ENCODE data around the gene SHKBP1. TPM values are rescaled to one million over a fixed set of nuclear protein-coding genes. Genes with fewer than 3 reads are reported as not detected.

The SHKBP1 gene
- total RNA-seq, 4 donors from 2014 or later = 29.0 to 48.4 (median 34.8) TPM

GRCh38 chr19:40583283-40583682 lies 6.6 kb downstream of the SHKBP1 start:
- TF ChIP-seq, protein P1, sequence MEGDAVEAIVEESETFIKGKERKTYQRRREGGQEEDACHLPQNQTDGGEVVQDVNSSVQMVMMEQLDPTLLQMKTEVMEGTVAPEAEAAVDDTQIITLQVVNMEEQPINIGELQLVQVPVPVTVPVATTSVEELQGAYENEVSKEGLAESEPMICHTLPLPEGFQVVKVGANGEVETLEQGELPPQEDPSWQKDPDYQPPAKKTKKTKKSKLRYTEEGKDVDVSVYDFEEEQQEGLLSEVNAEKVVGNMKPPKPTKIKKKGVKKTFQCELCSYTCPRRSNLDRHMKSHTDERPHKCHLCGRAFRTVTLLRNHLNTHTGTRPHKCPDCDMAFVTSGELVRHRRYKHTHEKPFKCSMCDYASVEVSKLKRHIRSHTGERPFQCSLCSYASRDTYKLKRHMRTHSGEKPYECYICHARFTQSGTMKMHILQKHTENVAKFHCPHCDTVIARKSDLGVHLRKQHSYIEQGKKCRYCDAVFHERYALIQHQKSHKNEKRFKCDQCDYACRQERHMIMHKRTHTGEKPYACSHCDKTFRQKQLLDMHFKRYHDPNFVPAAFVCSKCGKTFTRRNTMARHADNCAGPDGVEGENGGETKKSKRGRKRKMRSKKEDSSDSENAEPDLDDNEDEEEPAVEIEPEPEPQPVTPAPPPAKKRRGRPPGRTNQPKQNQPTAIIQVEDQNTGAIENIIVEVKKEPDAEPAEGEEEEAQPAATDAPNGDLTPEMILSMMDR (IDR thresholded peaks at IDR 0.05; ENCODE audit: low read depth) = no peak

GRCh38 chr19:40584007-40584406 lies 7.3 kb downstream of the SHKBP1 start:
- TF ChIP-seq, protein P1 (IDR thresholded peaks at IDR 0.05; ENCODE audit: low read depth) = no peak

DNA sequence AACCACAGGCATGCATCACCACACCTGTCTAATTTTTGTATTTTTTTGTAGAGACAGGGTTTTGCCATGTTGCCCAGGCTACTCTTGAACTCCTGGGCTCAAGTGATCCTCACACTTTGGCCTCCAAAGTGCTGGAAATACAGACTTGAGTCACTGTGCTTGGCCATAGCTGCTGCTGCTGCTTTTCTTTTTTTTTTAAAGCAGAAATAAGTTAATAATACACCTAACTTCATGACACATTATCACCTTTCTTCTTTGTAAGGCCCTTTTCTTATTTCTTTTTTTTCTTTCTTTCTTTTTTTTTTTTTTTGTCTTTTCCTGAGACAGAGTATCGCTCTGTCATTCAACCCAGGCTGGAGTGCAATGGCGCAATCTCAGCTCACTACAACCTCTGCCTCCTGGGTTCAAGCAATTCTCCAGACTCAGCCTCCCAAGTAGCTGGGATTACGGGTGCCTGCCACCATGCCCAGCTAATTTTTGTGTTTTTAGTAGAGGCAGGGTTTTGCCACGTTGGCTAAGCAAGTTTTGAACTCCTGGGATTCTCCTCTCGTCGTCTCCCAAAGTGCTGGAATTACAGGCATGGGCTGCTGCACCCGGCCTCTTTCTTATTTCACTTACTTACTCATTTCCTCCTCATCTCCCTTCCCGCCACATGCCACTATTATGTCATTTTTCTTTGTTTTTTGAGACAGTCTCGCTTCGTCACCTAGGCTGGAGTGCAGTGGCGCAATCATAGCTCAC lies 8.7 kb downstream of the SHKBP1 start:
- TF ChIP-seq, protein P1 (IDR thresholded peaks at IDR 0.05; ENCODE audit: low read depth) = no peak

- TF ChIP-seq, protein P1 (IDR thresholded peaks at IDR 0.05; ENCODE audit: low read depth) = no peak
Observed at GRCh38 chr19:40585982-40586422, 9.3 kb downstream of the SHKBP1 start.

DNA sequence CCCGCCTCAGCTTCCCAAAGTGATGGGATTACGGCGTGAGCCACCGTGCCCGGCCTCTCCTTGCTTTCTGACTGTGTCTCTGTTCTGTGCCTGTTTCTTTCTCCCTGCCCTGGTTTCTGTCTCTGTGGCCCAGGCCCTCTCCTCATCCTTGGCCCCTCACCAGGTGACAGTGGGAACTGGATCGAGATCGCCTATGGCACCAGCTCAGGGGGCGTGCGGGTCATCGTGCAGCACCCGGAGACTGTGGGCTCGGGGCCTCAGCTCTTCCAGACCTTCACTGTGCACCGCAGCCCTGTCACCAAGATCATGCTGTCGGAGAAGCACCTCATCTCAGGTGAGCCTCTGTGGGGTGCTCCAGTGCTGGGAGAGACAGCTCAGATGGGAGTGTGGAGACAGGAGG lies 9.9 kb downstream of the SHKBP1 start:
- TF ChIP-seq, protein P1 (IDR thresholded peaks at IDR 0.05; ENCODE audit: low read depth) = no peak

GRCh38 chr19:40588110-40588854 lies 11.6 kb downstream of the SHKBP1 start:
- TF ChIP-seq, protein P1 (IDR thresholded peaks at IDR 0.05; ENCODE audit: low read depth) = no peak

DNA sequence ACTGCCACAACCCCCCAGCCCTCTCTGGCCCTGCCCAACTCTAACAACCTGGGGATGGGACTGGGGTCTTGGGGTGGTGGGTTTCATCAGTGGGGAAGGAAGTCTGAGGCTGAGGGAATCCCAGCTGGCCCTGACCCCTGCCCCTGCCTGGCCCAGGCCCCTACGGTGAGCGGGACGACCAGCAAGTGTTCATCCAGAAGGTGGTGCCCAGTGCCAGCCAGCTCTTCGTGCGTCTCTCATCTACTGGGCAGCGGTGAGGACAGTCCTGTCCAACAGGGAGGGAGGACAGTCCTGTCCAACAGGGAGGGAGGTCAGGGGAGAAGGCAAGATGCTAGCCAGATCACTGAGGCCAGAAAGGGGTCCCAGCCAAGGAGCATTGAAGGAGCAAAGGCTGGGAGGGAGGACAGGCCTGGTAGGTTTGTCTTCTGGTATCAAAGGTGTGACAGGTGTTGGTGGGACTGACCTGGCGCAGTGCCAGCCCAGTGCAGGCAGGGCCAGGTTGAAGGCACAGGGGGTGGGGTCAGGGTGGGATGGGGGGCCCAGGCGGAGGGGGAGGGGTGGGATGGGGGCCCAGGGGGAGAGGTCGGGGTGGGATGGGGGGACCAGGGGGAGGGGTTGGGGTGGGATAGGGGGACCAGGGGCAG lies 12.4 kb downstream of the SHKBP1 start:
- TF ChIP-seq, protein P1 (IDR thresholded peaks at IDR 0.05; ENCODE audit: low read depth) = no peak
